NCI-H1694 (cell line): Measurements from ENCODE around the gene PTPRR.

Source experiments
- DNase-seq: peaks from one replicate; lab custom pipeline; 2025; lab: John Stamatoyannopoulos, UW

Gene PTPRR

DNA sequence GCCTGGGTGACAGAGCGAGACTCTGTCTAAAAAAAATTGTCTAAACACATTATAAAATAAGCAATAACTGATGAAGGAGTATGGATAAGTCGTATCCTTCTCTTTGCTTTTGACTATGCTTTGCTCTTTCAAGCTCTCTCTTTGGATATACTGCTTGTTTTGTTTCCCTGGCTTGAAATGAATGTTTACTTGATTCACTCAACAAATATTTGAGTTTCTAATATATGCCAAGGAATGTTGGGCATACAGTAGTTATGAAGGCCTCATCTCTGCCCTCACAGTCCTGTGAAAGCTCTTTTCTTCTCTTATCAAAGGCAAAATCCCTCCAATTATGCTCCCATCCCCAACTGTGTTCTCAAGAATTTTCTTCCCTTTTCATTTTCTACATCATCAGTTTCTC, 123.5 kb downstream of the PTPRR start:
- no peak for DNase-seq

DNA sequence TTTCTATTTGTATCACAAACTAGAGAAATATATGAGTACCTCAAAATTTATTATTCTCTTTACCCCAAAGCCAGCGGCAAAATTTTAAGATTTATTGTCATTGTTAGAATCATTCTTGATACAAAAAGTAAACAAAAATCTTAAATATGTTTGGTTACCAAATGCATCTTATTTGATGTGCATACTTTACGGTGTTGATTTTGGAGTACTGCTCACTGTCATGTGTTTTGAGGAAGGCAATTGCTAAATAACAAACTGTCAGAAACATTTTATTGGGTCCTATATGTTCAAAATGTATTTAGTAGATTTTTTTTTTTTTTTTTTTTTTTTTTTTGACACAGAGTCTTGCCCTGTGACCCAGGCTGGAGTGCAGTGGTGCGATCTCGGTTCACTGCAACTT, 124.9 kb downstream of the PTPRR start:
- no peak for DNase-seq

DNA sequence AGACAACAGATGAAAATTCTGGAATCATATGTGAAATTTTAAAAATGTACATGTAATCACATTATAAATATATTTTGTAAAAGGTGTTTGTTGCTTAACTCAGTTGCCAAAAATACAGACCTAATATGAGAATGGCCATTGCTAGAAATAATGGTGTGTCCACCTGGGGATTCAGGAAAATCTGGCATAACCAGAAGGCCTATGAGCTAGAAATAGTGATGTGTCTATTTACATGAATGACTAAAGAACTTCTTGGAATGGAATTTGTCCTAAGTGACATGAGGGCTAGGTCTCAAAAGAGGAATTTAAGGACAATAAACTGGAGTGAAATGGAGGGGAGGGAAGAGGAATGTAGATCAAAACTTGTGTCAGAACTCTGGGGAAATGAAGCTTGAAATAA, 126.4 kb downstream of the PTPRR start:
- no peak for DNase-seq

- no peak for DNase-seq
Observed at GRCh38 chr12:70788774-70789173, 131.8 kb downstream of the PTPRR start.

- no peak for DNase-seq
Observed at GRCh38 chr12:70787612-70788011, 132.9 kb downstream of the PTPRR start.

- no peak for DNase-seq
Observed at GRCh38 chr12:70785896-70786295, 134.6 kb downstream of the PTPRR start.

DNA sequence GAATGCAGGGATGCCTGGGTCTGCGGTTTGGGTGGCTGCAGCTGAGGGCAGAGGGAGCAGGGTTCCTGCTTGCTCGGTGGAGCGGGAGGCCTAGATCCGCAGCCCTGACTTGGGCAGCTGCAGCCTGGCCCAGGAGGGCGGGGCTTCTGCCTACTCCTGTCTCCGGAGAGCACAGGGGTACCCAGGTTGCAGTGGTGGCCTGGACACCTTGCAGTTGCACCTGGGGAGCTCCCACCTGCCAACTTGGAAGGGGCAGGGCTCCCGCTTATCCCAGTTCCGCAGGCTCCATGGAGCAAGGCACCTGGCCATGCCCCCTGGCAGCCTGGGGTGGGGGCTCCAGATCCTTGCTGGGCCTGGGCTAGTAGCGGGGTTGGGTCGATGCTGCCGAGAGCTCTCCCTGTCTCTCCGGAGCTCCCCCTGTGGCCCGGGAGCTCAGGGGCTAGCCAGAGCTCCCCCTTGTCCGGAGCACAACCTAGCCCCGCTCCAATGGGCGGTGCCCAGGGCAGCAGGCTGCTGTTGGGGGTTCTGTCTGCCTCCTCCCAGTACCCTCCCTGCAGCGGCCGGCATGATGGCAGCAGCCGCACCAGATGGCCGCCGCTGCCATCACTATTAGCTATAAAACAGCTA, 136.4 kb downstream of the PTPRR start:
- no peak for DNase-seq

DNA sequence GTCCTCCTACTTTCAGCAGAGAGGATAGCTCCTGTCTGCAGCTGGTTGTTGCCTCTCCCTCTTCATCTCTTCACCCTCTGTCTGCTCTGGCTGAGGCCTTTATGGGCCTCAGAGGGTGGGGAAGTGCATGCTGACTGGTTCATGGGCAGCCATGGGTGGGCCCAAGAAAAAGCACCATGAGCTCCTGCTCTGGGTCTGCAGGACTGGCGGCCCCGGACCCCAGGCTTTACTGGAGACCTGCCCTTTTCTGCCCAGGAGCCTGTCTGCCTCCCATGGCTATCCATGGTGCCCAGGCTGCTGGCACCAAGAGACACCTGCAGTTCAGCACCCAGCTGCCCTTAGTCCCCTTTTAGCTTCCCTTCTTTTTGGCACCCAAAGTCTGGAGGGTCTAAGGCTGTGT, 137.1 kb downstream of the PTPRR start:
- DNase-seq = no peak

DNA sequence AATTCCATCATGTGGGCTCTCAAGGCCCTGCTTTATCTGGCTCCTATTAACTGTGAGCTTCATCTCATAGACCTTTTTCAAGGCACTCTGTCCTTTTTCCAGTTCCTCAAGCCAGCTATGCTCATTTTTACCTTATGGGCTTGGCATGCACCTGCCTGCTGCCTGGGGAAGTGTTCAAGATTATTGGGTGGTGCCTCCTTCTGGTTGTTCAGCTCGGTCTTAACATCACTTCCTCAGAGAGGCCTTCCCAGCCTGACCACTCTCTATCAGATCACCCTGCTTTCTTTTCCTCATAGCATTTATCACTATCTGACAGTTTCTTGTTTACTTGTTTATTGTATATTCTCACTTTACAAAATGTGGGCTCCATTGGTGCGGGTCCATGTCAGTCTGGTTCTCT, 141.3 kb downstream of the PTPRR start:
- DNase-seq = no peak

- DNase-seq = no peak
Observed at GRCh38 chr12:70774055-70774454, 146.5 kb downstream of the PTPRR start.

- DNase-seq = no peak
Observed at GRCh38 chr12:70772836-70773235, 147.7 kb downstream of the PTPRR start.

DNA sequence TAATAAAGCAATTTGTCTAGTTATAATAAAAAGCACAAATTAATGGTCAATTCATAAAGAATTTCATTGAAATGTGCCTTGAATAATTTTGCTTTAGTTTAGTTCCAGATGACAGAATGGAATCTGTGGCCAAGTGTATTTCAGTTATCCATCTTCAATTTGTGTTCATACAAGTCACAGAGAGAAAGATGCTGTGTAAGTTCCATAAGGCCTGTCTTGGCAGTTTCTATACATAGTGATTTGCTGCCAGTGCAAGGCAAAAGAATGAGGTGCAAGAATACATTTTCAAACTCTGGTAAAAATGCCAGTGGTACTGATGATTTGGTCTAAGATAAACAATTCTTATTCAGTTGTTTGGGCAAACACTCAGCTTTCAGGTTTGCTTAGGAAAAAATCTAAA, 149.0 kb downstream of the PTPRR start:
- no peak for DNase-seq

DNA sequence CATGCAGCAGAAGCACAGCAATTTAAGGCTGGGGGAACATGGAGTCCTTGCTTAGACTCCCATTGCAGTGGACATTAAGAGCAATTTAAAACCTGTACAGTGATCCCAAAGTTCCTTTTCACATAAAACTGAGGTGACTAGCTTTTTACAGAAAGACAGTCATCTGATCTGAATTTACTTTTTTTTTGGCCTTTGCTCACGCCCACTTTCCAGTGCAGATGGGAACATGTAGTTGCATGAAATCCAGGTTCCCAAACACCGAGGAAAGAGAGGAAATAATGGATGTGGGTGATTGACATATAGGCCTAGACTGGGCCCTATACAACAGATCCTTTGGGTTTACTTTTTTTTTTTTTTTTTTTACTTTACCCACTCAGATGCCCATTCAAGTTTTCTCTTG, 156.9 kb downstream of the PTPRR start:
- DNase-seq = no peak

DNA sequence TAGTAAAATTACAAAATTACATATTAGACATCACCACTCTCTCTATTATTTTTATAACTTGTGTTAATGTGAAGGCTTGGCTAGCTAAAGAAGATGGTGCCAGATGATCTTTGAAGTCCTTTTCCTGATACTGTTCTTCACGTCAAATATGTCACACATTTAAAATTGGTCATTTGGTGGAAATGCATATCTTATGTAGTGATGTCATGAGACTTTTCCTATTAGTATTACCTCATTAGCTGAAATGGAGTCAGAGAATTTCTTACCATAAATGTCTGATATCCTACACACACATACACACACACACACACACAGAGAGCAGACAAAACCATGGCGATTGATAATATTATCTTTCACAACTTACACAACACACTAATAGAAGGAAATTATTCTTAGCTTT, 158.5 kb downstream of the PTPRR start:
- no peak for DNase-seq

DNA sequence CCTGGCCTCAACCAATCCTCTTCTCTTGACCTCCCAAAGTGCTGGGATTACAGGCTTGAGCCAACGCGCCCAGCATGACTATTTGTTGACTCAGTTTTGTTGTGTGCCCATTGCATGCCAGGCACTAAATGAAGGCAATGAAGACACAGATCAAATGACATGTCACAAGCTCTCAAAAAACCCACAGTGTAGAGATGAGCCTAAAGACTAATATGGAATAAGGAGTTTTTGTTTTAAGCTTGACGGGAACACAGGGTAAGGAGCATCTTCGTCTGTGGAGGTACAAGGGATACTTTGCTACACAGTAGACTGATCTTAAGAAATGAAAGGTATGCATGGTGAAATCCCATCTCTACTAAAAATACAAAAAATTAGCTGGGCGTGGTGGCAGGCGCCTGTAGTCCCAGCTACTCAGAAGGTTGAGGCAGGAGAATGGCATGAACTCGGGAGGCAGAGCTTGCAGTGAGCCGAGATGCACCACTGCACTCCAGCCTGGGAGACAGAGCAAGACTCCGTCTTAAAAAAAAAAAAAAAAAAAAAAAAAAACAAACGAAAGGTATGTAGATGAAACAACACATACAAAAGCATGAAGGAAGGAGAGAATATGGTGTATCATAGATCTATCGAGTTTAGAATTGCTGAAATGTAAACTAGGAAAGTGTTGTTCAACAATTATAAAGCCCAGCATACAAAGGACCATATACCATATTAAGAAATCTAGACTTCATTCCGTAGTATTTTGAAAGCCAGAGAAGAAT, 161.2 kb downstream of the PTPRR start:
- DNase-seq = no peak

GRCh38 chr12:70758494-70758845, 162.1 kb downstream of the PTPRR start:
- DNase-seq = no peak

DNA sequence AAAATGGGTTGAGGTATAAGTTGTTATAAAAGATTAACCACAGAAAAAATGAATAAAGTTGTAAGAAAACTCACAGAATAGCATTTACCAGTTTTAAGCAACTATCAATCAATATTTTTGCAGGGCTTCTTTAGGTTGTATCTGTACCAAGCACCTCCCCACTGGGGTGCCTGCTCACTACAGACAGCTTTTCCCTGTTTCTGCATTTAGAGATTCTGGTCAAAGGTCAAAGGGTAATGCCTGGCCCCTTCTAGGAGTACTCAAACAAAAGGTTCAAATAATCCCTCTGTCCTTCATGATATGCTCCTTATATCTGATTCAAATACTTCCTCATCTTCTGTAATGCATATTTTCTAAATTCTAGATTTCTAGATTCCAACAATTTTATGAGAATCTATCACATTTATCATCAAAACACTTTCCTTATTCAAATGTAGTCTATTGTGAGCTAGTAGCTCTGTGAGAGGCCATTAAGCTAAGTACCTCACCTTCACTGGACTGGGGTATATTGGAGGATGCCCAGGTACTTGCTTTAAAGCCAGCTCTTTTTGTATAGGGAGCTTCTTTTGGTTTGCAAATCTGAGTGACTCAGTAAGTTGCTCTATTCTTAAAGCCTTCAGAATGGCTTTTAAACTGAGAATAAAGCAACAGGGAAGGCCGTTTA, 162.6 kb downstream of the PTPRR start:
- no peak for DNase-seq

DNA sequence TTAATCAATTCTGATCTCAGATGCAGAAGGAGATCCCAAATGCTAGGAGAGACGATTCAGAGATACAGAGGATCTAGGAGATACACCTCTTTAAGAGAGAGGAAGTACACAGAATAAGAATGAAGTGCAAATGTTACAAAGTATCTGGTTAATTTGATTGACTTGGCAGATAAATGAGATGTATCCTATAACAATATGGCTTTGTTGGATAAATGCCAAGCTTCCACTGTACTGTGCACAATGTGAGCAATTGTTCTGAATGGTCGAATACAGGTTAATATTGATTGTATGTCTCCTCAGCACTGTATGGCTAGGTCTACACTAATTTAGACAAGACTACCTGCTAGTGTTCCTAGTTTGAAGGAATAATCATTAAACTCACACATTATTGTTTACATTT, 163.7 kb downstream of the PTPRR start:
- no peak for DNase-seq

- no peak for DNase-seq
Observed at GRCh38 chr12:70756118-70756517, 164.4 kb downstream of the PTPRR start.

- no peak for DNase-seq
Observed at GRCh38 chr12:70754330-70754741, 166.2 kb downstream of the PTPRR start.

DNA sequence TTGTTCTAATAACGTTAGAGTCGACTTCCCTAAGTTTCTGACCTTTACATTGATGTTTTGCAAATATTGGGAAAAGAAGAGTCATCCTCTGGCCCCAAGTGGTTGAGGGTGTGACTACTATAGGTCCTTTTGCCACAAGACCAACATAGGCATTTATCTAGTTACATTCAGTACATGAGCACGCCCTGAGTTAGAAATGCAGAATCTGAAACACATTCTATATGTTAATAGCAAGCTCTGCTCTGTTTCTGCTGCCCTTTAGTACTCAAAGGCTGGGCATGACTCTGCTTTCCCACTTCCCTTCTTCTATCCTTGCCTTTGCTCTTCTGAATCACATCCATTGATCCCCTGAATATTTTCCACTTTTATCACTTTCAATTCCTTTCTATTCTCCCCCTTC, 168.2 kb downstream of the PTPRR start:
- no peak for DNase-seq

DNA sequence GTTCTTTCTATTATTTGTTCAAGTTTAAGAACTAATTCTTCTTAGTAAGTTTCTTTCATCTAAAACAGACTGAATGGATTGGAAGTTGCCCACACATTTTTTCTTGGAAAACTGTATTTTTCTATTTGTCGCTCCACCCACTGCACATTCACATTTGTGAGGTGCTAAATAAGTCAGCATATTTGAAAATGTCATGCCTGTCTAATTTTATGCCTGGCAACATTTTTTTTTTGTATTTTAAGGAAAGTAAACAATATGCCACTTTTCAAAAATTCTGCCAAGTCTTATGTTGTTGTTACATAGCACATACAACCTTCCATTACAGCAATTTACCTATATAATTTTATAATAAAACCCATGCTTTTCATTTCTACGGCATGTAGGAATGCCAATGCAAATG, 170.6 kb downstream of the PTPRR start:
- no peak for DNase-seq

- no peak for DNase-seq
Observed at GRCh38 chr12:70748809-70749208, 171.7 kb downstream of the PTPRR start.
